ENCODE data around the gene SREK1. TPM values are rescaled to one million over a fixed set of nuclear protein-coding genes. Genes with fewer than 3 reads are reported as not detected.

The SREK1 gene
- total and polyA plus RNA-seq, 4 donors, result 17.7 to 337 (median 51.1) TPM

DNA sequence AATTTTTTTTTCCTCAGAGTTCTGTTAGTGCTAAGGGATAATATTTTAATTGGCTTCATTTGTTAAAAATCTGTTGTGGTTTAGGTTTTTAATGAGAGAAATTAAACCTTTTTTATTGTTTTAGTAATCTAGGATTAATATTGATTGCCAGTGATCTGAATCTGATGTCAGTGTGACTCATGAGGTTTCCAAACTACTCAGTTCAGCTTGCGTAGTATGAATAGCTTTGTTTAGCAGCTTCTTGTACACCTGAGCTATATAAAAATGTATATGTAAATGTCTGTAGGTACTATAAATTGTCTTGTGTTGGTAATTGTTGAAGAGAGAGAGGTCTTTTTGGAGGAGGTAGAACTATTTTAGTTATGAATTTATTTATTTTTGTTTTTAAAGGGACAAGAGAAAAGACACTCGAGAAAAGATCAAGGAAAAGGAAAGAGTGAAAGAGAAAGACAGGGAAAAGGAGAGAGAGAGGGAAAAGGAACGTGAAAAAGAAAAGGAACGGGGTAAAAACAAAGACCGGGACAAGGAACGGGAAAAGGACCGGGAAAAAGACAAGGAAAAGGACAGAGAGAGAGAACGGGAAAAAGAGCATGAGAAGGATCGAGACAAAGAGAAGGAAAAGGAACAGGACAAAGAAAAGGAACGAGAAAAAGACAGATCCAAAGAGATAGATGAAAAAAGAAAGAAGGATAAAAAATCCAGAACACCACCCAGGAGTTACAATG is 26.3 kb downstream of the SREK1 start:
- 93 to 97% methylated on average over 10 of the region's 10 CpGs for WGBS, 2 donors
- H3K27me3 ChIP-seq (ENCODE audit: control insufficient read depth in 3 of 3, insufficient read depth in 3 of 3, low read length in 2 of 3), result no peaks in the 10 kb centered on the region
- H3K36me3 ChIP-seq (ENCODE audit: control insufficient read depth in 4 of 4, insufficient read depth in 4 of 4, low read length in 4 of 4), result peaks cover 10 to 21% (median 17%) of the 10 kb centered on the region in 4 donors
- DNase-seq (no peak), ATAC-seq (ENCODE audit: insufficient read depth, low FRiP score) (no peak)
- H3K4me3 ChIP-seq, result no peak overlapping the region
- H3K9ac ChIP-seq (ENCODE audit: insufficient read depth in 1 of 2, low read length in 2 of 2), result no peak overlapping the region
- H3K9me3 ChIP-seq (ENCODE audit: control insufficient read depth in 4 of 4, insufficient read depth in 3 of 4, low read length in 3 of 4), result no peaks in the 10 kb centered on the region
- no peak overlapping the region for H3K27ac ChIP-seq (ENCODE audit: low read depth in 1 of 2, low read length in 1 of 2)
- peaks cover 0 to 2% (median 0%) of the 10 kb centered on the region in 5 donors for H3K4me1 ChIP-seq (ENCODE audit: control insufficient read depth in 5 of 5, insufficient read depth in 5 of 5, low read length in 5 of 5)
- TF ChIP-seq, protein P1, sequence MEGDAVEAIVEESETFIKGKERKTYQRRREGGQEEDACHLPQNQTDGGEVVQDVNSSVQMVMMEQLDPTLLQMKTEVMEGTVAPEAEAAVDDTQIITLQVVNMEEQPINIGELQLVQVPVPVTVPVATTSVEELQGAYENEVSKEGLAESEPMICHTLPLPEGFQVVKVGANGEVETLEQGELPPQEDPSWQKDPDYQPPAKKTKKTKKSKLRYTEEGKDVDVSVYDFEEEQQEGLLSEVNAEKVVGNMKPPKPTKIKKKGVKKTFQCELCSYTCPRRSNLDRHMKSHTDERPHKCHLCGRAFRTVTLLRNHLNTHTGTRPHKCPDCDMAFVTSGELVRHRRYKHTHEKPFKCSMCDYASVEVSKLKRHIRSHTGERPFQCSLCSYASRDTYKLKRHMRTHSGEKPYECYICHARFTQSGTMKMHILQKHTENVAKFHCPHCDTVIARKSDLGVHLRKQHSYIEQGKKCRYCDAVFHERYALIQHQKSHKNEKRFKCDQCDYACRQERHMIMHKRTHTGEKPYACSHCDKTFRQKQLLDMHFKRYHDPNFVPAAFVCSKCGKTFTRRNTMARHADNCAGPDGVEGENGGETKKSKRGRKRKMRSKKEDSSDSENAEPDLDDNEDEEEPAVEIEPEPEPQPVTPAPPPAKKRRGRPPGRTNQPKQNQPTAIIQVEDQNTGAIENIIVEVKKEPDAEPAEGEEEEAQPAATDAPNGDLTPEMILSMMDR (IDR thresholded peaks at IDR 0.05; ENCODE audit: control extremely low read depth, extremely low read depth), result no peak

DNA sequence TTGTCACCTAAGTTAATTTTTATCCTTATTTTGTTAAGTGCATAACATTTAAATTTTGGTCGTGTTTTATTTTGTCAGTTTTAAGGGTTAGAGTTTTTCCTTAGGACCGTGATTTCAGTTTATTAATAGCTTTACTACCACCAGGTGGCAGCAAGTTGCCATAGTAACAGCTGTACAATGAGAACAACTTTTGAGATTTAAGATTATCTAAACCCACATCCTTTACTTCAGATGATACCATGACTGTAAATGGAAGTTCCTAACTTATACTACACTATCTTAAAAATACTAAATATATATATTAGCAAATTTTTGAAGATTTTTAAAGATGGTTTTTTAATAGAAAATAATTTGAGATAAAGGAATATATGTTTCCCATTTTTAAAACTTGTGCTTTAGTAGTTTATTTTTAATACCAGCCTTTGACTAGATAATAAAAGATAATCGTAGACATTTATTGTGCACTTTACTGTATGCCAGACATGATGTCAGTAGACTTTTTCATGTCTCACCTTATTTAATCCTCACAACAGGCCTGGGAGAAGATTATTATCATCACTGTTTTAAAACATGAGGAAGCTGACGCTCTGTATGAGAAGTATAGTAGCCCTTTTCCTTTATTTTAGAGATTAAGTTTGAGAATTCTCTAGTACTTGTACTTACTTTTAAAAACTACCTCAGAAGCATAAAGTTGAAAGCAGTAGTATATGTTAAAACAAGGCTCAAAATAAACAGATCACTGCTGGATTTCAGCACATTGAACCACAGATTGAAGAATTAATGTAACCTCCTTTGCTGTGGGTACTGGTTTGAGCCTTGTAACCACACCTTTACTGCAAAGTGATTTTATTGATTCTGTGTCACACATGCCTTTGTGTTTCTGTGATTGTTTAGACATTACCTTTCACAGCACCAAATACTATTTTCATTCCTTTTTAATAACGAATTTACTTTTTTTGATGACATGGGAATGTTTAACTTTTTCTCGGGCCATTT is 27.5 kb downstream of the SREK1 start:
- Histone ChIP-seq H3K36me3 (ENCODE audit: control insufficient read depth in 4 of 4, insufficient read depth in 4 of 4, low read length in 4 of 4) (peaks cover 9 to 18% (median 16%) of the 10 kb centered on the region in 4 donors), H3K27ac (ENCODE audit: low read depth in 1 of 2, low read length in 1 of 2) (no peak overlapping the region), H3K4me3 (no peak overlapping the region), H3K27me3 (ENCODE audit: control insufficient read depth in 3 of 3, insufficient read depth in 3 of 3, low read length in 2 of 3) (no peaks in the 10 kb centered on the region), H3K9ac (ENCODE audit: insufficient read depth in 1 of 2, low read length in 2 of 2) (no peak overlapping the region), H3K4me1 (ENCODE audit: control insufficient read depth in 5 of 5, insufficient read depth in 5 of 5, low read length in 5 of 5) (peaks cover 0 to 3% (median 0%) of the 10 kb centered on the region in 5 donors), H3K9me3 (ENCODE audit: control insufficient read depth in 4 of 4, insufficient read depth in 3 of 4, low read length in 3 of 4) (no peaks in the 10 kb centered on the region)
- TF ChIP-seq, protein P1 (IDR thresholded peaks at IDR 0.05; ENCODE audit: control extremely low read depth, extremely low read depth), result peak; percentile 37
- DNase-seq, result peak; percentile 35 to 79 (median 76)
- ATAC-seq (ENCODE audit: insufficient read depth, low FRiP score), result no peak
- 60 to 62% methylated on average over 6 of the region's 6 CpGs for WGBS, 2 donors

GRCh38 chr5:66174338-66174737 is 30.2 kb downstream of the SREK1 start:
- H3K36me3 ChIP-seq (ENCODE audit: control insufficient read depth in 4 of 4, insufficient read depth in 4 of 4, low read length in 4 of 4), result peaks cover 4 to 36% (median 25%) of the 10 kb centered on the region in 4 donors
- ATAC-seq (ENCODE audit: insufficient read depth, low FRiP score) (no peak), DNase-seq (peak in 2 of 3 donors; percentile 70)
- peaks cover 0 to 7% (median 0%) of the 10 kb centered on the region in 5 donors for H3K4me1 ChIP-seq (ENCODE audit: control insufficient read depth in 5 of 5, insufficient read depth in 5 of 5, low read length in 5 of 5)
- H3K9me3 ChIP-seq (ENCODE audit: control insufficient read depth in 4 of 4, insufficient read depth in 3 of 4, low read length in 3 of 4), result no peaks in the 10 kb centered on the region
- TF ChIP-seq, protein P1 (IDR thresholded peaks at IDR 0.05; ENCODE audit: control extremely low read depth, extremely low read depth), result no peak
- 62 to 75% methylated on average over 3 of the region's 3 CpGs for WGBS, 2 donors
- H3K27ac ChIP-seq (ENCODE audit: low read depth in 1 of 2, low read length in 1 of 2), result no peak overlapping the region
- H3K9ac ChIP-seq (ENCODE audit: insufficient read depth in 1 of 2, low read length in 2 of 2), result peak overlapping the region in 1 of 2 donors; percentile 47
- H3K4me3 ChIP-seq, result no peak overlapping the region
- no peaks in the 10 kb centered on the region for H3K27me3 ChIP-seq (ENCODE audit: control insufficient read depth in 3 of 3, insufficient read depth in 3 of 3, low read length in 2 of 3)
